ENCODE data around the gene P2RY2.

- TF ChIP-seq POLR2AphosphoS5 (IDR thresholded peaks at IDR 0.05; ENCODE audit: low read depth) = no peak
- TF ChIP-seq, protein P1, sequence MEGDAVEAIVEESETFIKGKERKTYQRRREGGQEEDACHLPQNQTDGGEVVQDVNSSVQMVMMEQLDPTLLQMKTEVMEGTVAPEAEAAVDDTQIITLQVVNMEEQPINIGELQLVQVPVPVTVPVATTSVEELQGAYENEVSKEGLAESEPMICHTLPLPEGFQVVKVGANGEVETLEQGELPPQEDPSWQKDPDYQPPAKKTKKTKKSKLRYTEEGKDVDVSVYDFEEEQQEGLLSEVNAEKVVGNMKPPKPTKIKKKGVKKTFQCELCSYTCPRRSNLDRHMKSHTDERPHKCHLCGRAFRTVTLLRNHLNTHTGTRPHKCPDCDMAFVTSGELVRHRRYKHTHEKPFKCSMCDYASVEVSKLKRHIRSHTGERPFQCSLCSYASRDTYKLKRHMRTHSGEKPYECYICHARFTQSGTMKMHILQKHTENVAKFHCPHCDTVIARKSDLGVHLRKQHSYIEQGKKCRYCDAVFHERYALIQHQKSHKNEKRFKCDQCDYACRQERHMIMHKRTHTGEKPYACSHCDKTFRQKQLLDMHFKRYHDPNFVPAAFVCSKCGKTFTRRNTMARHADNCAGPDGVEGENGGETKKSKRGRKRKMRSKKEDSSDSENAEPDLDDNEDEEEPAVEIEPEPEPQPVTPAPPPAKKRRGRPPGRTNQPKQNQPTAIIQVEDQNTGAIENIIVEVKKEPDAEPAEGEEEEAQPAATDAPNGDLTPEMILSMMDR (conservative IDR thresholded peaks at IDR 0.05; ENCODE audit: low read depth in 2 of 2) = no peak
- no peak for TF ChIP-seq CREB1 (CRISPR knock-in tag; IDR thresholded peaks at IDR 0.05; ENCODE audit: low read depth)
- no peak for TF ChIP-seq EZH2 (IDR thresholded peaks at IDR 0.05; ENCODE audit: low read depth, unreplicated experiment)
- TF ChIP-seq, protein P2, sequence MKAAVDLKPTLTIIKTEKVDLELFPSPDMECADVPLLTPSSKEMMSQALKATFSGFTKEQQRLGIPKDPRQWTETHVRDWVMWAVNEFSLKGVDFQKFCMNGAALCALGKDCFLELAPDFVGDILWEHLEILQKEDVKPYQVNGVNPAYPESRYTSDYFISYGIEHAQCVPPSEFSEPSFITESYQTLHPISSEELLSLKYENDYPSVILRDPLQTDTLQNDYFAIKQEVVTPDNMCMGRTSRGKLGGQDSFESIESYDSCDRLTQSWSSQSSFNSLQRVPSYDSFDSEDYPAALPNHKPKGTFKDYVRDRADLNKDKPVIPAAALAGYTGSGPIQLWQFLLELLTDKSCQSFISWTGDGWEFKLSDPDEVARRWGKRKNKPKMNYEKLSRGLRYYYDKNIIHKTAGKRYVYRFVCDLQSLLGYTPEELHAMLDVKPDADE (IDR thresholded peaks at IDR 0.05) = no peak
- TF ChIP-seq REST (IDR thresholded peaks at IDR 0.05; ENCODE audit: unreplicated experiment) = no peak
- no peak for TF ChIP-seq EZH2phosphoT487 (IDR thresholded peaks at IDR 0.05; ENCODE audit: unreplicated experiment)
- TF ChIP-seq, protein P3, sequence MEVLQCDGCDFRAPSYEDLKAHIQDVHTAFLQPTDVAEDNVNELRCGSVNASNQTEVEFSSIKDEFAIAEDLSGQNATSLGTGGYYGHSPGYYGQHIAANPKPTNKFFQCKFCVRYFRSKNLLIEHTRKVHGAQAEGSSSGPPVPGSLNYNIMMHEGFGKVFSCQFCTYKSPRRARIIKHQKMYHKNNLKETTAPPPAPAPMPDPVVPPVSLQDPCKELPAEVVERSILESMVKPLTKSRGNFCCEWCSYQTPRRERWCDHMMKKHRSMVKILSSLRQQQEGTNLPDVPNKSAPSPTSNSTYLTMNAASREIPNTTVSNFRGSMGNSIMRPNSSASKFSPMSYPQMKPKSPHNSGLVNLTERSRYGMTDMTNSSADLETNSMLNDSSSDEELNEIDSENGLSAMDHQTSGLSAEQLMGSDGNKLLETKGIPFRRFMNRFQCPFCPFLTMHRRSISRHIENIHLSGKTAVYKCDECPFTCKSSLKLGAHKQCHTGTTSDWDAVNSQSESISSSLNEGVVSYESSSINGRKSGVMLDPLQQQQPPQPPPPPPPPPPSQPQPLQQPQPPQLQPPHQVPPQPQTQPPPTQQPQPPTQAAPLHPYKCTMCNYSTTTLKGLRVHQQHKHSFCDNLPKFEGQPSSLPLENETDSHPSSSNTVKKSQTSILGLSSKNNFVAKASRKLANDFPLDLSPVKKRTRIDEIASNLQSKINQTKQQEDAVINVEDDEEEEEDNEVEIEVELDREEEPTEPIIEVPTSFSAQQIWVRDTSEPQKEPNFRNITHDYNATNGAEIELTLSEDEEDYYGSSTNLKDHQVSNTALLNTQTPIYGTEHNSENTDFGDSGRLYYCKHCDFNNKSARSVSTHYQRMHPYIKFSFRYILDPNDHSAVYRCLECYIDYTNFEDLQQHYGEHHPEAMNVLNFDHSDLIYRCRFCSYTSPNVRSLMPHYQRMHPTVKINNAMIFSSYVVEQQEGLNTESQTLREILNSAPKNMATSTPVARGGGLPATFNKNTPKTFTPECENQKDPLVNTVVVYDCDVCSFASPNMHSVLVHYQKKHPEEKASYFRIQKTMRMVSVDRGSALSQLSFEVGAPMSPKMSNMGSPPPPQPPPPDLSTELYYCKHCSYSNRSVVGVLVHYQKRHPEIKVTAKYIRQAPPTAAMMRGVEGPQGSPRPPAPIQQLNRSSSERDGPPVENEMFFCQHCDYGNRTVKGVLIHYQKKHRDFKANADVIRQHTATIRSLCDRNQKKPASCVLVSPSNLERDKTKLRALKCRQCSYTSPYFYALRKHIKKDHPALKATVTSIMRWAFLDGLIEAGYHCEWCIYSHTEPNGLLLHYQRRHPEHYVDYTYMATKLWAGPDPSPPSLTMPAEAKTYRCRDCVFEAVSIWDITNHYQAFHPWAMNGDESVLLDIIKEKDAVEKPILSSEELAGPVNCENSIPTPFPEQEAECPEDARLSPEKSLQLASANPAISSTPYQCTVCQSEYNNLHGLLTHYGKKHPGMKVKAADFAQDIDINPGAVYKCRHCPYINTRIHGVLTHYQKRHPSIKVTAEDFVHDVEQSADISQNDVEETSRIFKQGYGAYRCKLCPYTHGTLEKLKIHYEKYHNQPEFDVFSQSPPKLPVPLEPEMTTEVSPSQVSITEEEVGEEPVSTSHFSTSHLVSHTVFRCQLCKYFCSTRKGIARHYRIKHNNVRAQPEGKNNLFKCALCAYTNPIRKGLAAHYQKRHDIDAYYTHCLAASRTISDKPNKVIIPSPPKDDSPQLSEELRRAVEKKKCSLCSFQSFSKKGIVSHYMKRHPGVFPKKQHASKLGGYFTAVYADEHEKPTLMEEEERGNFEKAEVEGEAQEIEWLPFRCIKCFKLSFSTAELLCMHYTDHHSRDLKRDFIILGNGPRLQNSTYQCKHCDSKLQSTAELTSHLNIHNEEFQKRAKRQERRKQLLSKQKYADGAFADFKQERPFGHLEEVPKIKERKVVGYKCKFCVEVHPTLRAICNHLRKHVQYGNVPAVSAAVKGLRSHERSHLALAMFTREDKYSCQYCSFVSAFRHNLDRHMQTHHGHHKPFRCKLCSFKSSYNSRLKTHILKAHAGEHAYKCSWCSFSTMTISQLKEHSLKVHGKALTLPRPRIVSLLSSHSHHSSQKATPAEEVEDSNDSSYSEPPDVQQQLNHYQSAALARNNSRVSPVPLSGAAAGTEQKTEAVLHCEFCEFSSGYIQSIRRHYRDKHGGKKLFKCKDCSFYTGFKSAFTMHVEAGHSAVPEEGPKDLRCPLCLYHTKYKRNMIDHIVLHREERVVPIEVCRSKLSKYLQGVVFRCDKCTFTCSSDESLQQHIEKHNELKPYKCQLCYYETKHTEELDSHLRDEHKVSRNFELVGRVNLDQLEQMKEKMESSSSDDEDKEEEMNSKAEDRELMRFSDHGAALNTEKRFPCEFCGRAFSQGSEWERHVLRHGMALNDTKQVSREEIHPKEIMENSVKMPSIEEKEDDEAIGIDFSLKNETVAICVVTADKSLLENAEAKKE (CRISPR knock-in tag; IDR thresholded peaks at IDR 0.05) = no peak
Measured at GRCh38 chr11:73260127-73260457, 42.0 kb downstream of the P2RY2 start.

All from GM23338 (cell line).